ENCODE results near the gene NAPA.
"Not testable (repeated sequence)": the region's sequence is repeated elsewhere in the genome, so short reads cannot be mapped to it uniquely, and the experiment has no call there.

Gene NAPA

DNA sequence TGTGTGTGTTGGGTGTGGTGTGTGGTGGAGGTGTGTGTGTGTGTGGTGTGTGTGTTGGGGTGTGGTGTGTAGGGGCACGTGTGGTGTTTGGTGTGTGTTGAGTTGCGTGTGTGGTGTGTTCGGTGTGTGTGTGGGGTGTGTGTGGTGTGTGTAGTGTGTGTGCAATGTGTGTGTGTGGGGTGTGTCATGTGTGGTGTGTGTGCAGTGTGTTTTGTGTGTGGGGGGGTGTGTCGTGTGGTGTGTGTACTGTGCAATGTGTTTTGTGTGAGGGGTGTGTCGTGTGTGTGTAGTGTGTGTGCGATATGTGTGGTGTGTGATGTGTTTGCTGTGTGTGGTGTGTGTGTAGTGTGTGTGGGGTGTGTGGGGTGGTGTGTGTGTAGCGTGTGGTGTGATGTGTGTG is 24.8 kb downstream of the NAPA start:
- in situ Hi-C loops (cut with HindIII; ENCODE audit: low sequenced_read_pairs): loop anchor here (5.0 kb wide), 1 partner anchor 122 kb away; no protein-coding TSS in a partner anchor
- TF ChIP-seq, protein P1, sequence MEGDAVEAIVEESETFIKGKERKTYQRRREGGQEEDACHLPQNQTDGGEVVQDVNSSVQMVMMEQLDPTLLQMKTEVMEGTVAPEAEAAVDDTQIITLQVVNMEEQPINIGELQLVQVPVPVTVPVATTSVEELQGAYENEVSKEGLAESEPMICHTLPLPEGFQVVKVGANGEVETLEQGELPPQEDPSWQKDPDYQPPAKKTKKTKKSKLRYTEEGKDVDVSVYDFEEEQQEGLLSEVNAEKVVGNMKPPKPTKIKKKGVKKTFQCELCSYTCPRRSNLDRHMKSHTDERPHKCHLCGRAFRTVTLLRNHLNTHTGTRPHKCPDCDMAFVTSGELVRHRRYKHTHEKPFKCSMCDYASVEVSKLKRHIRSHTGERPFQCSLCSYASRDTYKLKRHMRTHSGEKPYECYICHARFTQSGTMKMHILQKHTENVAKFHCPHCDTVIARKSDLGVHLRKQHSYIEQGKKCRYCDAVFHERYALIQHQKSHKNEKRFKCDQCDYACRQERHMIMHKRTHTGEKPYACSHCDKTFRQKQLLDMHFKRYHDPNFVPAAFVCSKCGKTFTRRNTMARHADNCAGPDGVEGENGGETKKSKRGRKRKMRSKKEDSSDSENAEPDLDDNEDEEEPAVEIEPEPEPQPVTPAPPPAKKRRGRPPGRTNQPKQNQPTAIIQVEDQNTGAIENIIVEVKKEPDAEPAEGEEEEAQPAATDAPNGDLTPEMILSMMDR (IDR thresholded peaks at IDR 0.05; ENCODE audit: low read depth, low read length, missing control alignments): no peak
- no peak overlapping the region for H3K4me3 ChIP-seq (ENCODE audit: low read depth, low read length)
- no peak for DNase-seq (ENCODE audit: low read depth)

DNA sequence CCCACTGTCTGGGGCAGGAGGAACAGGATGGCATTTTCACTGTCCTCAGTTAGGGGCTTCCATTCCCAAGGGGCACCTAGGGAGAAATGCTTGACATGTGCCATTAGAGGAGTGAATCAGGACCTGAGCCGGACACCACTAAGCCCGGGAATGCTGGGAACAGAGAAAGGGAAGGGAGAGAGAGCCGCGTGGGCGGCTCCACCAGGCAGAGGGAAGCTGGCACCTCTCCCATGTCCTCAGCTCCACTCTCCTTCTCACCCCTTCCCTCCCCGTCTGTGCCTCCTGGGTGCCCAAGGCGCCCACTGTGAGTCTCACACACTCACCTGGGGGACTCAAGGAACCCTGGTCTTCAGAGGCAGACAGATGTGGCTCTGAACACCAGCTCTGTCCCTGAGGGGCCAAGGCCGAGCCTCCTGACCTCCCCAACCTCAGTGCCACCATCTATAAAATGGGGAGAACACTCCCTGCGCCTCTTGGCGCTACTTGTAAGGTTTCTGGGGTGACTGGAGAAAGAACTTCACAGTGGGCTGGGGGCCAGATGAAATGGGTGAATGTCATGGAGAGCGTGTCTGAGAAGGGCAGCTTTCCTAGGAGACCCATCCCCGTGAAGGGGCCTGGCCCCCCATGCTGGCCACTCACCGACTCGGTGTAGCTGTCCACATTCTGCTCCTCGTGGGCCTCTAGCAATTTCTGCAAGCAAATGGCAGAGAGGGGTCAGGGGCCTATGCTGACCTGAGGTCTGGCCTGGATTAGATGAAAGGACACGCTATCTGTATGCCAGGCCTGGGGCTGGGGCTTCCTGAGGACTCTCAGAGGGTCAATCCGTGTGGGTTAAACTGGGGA is 25.6 kb downstream of the NAPA start:
- no peak overlapping the region for H3K4me3 ChIP-seq (ENCODE audit: low read depth, low read length)
- DNase-seq (ENCODE audit: low read depth): no peak
- TF ChIP-seq, protein P1 (IDR thresholded peaks at IDR 0.05; ENCODE audit: low read depth, low read length, missing control alignments): no peak
- in situ Hi-C loops (cut with HindIII; ENCODE audit: low sequenced_read_pairs): no loop called here

DNA sequence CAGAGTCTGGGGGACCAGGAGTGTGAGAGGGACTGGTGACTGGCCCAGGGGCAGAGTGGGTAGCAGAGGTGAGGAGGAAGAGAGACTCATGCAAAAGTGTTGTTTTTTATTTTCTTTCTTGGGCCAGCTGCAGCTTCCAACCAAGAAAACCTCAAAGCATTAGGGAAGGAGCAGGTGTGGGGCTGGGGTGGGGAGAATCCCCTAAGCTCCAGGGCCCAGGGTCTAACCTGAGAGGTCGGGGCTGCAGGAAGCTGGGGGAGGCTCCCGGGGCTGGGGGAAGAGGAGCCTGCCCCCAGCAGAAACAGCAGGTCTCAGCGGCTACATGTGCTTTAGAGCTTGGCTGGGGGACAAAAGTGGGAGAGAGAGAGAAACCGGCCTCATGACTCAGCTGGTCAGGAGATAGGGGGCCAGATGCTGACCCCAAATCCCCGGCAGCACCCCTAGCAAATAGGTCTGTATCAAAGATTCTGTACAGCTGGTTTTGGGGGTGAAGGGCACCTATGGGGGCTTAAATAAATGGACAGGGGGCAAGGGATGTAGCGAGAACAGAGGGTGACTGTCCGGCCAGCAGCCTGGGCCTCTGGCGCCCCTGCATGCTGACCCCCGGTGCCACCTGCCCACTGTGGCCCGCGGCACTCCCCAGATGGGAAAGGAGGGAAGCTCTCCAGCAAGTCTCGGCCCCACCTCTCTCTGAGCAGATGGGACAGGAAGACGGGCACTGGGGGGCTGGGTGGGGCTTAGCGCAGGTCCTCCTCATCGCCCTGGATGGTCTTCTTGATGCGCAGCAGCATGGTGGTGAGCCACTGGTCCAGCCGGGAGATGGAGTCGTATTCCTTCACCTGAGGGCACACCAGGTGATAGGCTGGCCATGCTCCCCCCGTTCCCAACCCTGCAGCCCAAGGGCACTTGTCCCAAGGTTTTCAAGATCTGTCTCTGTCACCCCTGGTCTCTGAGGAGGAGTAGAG is 27.0 kb downstream of the NAPA start:
- in situ Hi-C loops (cut with HindIII; ENCODE audit: low sequenced_read_pairs): no loop called here
- TF ChIP-seq, protein P1 (IDR thresholded peaks at IDR 0.05; ENCODE audit: low read depth, low read length, missing control alignments): no peak

DNA sequence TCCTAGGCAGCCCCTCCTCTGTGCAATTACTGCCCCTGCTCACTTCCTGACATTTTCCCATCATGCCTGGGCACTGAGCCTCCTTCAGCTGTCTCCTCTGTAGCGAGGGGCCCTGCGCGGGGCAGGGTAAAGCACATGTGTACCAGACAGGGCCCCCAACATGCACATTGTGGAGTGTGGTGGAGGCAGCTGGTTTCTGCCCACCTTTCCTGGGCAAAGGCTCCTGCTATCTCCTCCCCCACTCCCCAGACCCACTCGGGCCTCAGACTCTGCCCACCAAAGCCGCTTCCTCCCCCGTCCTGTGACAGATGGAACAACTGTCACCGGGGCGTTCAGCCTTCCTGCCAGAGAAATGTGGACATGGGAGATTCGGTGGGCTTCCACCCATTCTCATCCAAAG is 28.0 kb downstream of the NAPA start:
- DNase-seq (ENCODE audit: low read depth): no peak
- H3K4me3 ChIP-seq (ENCODE audit: low read depth, low read length): no peak overlapping the region
- TF ChIP-seq, protein P1 (IDR thresholded peaks at IDR 0.05; ENCODE audit: low read depth, low read length, missing control alignments): no peak

More for the DNA sequence above, 27.0 kb downstream of the NAPA start:
- DNase-seq (ENCODE audit: low read depth): no peak
- no peak overlapping the region for H3K4me3 ChIP-seq (ENCODE audit: low read depth, low read length)

DNA sequence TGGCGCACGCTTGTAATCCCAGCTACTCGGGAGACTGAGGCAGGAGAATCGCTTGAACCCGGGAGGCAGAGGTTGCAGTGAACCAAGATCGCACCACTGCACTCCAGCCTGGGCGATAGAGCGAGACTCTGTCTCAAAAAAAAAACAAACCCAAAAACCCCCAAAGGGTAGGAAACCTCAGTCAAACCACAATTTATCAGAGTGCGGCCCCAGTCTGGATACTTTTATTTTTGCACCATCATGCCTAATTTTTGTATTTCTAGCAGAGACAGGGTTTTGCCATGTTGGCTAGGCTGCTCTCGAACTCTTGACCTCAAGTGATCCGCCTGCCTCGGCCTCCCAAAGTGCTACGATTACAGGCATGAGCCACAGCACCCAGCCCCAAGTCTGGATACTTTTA is 28.6 kb downstream of the NAPA start:
- in situ Hi-C loops (cut with HindIII; ENCODE audit: low sequenced_read_pairs); H3K4me3 ChIP-seq (ENCODE audit: low read depth, low read length); DNase-seq (ENCODE audit: low read depth): not testable (repeated sequence)

More for the DNA sequence above, 28.0 kb downstream of the NAPA start:
- in situ Hi-C loops (cut with HindIII; ENCODE audit: low sequenced_read_pairs): no loop called here

DNA sequence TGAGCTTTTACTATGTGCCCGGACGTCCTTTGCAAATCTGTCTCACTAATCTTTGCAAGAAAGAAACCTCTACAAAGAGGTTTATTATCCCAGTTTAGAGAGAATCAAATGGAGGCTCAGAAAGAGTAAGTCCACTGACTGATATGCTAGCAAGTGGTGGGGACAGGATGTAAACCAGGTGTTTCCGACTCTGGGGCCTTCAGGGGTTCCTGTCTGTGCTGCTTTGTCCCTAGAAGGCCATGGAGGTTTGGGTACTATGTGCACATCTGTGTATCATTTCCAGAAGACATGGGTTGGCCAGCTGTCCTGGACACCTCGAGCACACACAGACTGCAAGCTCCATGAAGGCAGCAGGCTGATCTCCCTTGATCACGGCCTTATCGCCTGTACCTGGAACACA is 29.7 kb downstream of the NAPA start:
- no peak overlapping the region for H3K4me3 ChIP-seq (ENCODE audit: low read depth, low read length)
- no peak for DNase-seq (ENCODE audit: low read depth)
- in situ Hi-C loops (cut with HindIII; ENCODE audit: low sequenced_read_pairs): no loop called here
- TF ChIP-seq, protein P1 (IDR thresholded peaks at IDR 0.05; ENCODE audit: low read depth, low read length, missing control alignments): no peak
